Fibroblast of lung (primary cell): ENCODE data around the gene ADAD2. TPM values are rescaled to one million over a fixed set of nuclear protein-coding genes. Genes with fewer than 3 reads are reported as not detected.

Source experiments
- DNase-seq, 2 donors: peaks; one replicate each; pipeline versions ENCODE4 v3.0.0 to v3.0.0-alpha.2; 2010; ENCODE audit warnings: low read depth in 2 of 2
- H2AFZ ChIP-seq: 2 replicates; pipeline ENCODE4 v1.5.1; 2012; ENCODE audit warnings: low read length, control low read depth, inconsistent platforms
- H3K27ac ChIP-seq: 2 replicates; pipeline ENCODE4 v1.5.1; 2011; ENCODE audit warnings: low read length, control low read depth; ENCODE audit not compliant: insufficient read depth
- H3K27me3 ChIP-seq: 2 replicates; pipeline ENCODE4 v1.5.1; 2011; ENCODE audit warnings: mild to moderate bottlenecking, low read length; ENCODE audit not compliant: control insufficient read depth, insufficient read depth
- H3K36me3 ChIP-seq: 2 replicates; pipeline ENCODE4 v1.5.1; 2011; ENCODE audit warnings: low read length; ENCODE audit not compliant: control insufficient read depth, insufficient read depth
- H3K4me1 ChIP-seq: 2 replicates; pipeline ENCODE4 v1.5.1; 2011; ENCODE audit warnings: low read length; ENCODE audit not compliant: control insufficient read depth, insufficient read depth; ENCODE audit errors: extremely low read depth
- H3K4me2 ChIP-seq: 2 replicates; pipeline ENCODE4 v1.5.1; 2011; ENCODE audit warnings: low read length, control low read depth; ENCODE audit not compliant: insufficient read depth; ENCODE audit errors: extremely low read depth
- H3K4me3 ChIP-seq, 4 experiments: fragments of 200-600 bp in 1 of 4; sonication (generic) in 1 of 4; replicated peaks in 1 of 4; 2 replicates each; pipeline ENCODE4 v1.5.1; 2011 to 2016; ENCODE audit warnings: low read length in 4 of 4, low read depth in 3 of 4, mild to moderate bottlenecking in 3 of 4, control low read depth in 2 of 4, inconsistent platforms in 1 of 4, mixed read lengths in 1 of 4; ENCODE audit not compliant: insufficient read depth in 1 of 4; ENCODE audit errors: control extremely low read depth in 1 of 4
- H3K79me2 ChIP-seq: 2 replicates; pipeline ENCODE4 v1.5.1; 2012; ENCODE audit warnings: mild to moderate bottlenecking, low read length, inconsistent platforms; ENCODE audit not compliant: control insufficient read depth, insufficient read depth
- H3K9ac ChIP-seq: 2 replicates; pipeline ENCODE4 v1.5.1; 2011; ENCODE audit warnings: mild to moderate bottlenecking, low read length, control low read depth; ENCODE audit not compliant: insufficient read depth
- H3K9me3 ChIP-seq: 2 replicates; pipeline ENCODE4 v1.5.1; 2012; ENCODE audit warnings: low read depth, low read length; ENCODE audit not compliant: control insufficient read depth, insufficient read depth
- H4K20me1 ChIP-seq: 2 replicates; pipeline ENCODE4 v1.5.1; 2011; ENCODE audit warnings: low read length; ENCODE audit not compliant: control insufficient read depth, insufficient read depth; ENCODE audit errors: extremely low read depth
- EZH2 ChIP-seq: IDR thresholded peaks from 2 replicates; pipeline ENCODE4 v1.5.1; 2012; ENCODE audit warnings: low read length, control low read depth, mild to moderate bottlenecking; ENCODE audit errors: missing control alignments
- polyA plus RNA-seq, 2 donors: library from polyadenylated mRNA; depleted of rRNA in 1 of 2; stranded (reverse) in 1 of 2; unstranded in 1 of 2; fragments of >200 nt; gene quantifications; 2 replicates each; pipeline ENCODE4 v1.2.1, GENCODE V29; 2011 to 2012; ENCODE audit warnings: missing spikeins in 1 of 2
- total RNA-seq: library from RNA; depleted of rRNA; stranded (reverse); fragments of >200 nt; gene quantifications from 2 replicates; pipeline ENCODE4 v1.2.1, GENCODE V29; 2014
- TF ChIP-seq, protein P1 (sequence below), 2 donors: IDR thresholded peaks in 1 of 2; conservative IDR thresholded peaks in 1 of 2; 1 replicate in 1 of 2; 2 replicates in 1 of 2; pipeline ENCODE4 v1.5.1; 2011 to 2012; ENCODE audit warnings: low read length in 2 of 2, control low read depth in 1 of 2, inconsistent platforms in 1 of 2, low read depth in 1 of 2, mild to moderate bottlenecking in 1 of 2

The ADAD2 gene
- total and polyA plus RNA-seq, 2 donors (not counting 1 experiment from before 2014, with no cell fraction given): not detected

DNA sequence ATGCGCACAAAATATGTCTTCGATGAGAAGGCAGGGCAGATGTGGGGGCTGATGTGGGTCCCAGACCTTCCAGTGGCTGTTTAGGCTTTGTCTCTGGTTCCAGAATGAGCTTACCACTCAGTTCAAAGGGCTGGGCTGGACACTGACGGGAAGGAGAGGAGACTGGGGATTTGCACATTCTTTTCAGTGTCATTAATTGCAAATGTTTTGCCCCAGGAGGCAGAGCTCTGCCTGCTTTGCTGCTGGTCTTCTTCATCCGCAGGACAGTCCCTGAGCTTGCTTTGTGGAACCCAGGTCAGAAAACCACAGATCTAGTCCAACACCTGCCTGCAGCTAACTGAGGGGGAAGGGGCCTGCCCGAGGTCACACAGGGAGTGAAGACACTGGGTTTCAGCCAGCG, 28.0 kb downstream of the ADAD2 start:
- Histone ChIP-seq H4K20me1 (no peaks in the 10 kb centered on the region), H3K4me2 (no peak overlapping the region), H3K27ac (no peak overlapping the region), H2AFZ (no peak overlapping the region), H3K9ac (no peak overlapping the region), H3K27me3 (peaks cover 3% of the 10 kb centered on the region), H3K9me3 (no peaks in the 10 kb centered on the region), H3K79me2 (no peaks in the 10 kb centered on the region), H3K36me3 (no peaks in the 10 kb centered on the region), H3K4me3 (no peak overlapping the region), H3K4me1 (no peaks in the 10 kb centered on the region)
- no peak for DNase-seq
- TF ChIP-seq, protein P1, sequence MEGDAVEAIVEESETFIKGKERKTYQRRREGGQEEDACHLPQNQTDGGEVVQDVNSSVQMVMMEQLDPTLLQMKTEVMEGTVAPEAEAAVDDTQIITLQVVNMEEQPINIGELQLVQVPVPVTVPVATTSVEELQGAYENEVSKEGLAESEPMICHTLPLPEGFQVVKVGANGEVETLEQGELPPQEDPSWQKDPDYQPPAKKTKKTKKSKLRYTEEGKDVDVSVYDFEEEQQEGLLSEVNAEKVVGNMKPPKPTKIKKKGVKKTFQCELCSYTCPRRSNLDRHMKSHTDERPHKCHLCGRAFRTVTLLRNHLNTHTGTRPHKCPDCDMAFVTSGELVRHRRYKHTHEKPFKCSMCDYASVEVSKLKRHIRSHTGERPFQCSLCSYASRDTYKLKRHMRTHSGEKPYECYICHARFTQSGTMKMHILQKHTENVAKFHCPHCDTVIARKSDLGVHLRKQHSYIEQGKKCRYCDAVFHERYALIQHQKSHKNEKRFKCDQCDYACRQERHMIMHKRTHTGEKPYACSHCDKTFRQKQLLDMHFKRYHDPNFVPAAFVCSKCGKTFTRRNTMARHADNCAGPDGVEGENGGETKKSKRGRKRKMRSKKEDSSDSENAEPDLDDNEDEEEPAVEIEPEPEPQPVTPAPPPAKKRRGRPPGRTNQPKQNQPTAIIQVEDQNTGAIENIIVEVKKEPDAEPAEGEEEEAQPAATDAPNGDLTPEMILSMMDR (conservative IDR thresholded peaks at IDR 0.05 in 1 of 2, IDR thresholded peaks at IDR 0.05 in 1 of 2; ENCODE audit: low read depth in 1 of 2, low read length in 2 of 2): no peak
- no peak for TF ChIP-seq EZH2

GRCh38 chr16:84220851-84221250, 29.9 kb downstream of the ADAD2 start:
- Histone ChIP-seq H3K27ac (no peak overlapping the region), H3K4me1 (no peaks in the 10 kb centered on the region), H3K79me2 (no peaks in the 10 kb centered on the region), H3K4me2 (no peak overlapping the region), H3K27me3 (peaks cover 3% of the 10 kb centered on the region), H3K36me3 (no peaks in the 10 kb centered on the region), H3K9ac (no peak overlapping the region), H2AFZ (no peak overlapping the region), H4K20me1 (no peaks in the 10 kb centered on the region), H3K4me3 (no peak overlapping the region), H3K9me3 (no peaks in the 10 kb centered on the region)
- TF ChIP-seq, protein P1 (conservative IDR thresholded peaks at IDR 0.05 in 1 of 2, IDR thresholded peaks at IDR 0.05 in 1 of 2; ENCODE audit: low read depth in 1 of 2, low read length in 2 of 2): no peak
- no peak for TF ChIP-seq EZH2
- peak in 1 of 2 donors; percentile 67 for DNase-seq

GRCh38 chr16:84223456-84223855, 32.5 kb downstream of the ADAD2 start:
- no peak overlapping the region for H3K4me3 ChIP-seq
- TF ChIP-seq EZH2: no peak
- TF ChIP-seq, protein P1 (conservative IDR thresholded peaks at IDR 0.05 in 1 of 2, IDR thresholded peaks at IDR 0.05 in 1 of 2; ENCODE audit: low read depth in 1 of 2, low read length in 2 of 2): no peak
- no peak for DNase-seq

More at GRCh38 chr16:84223456-84223855, 32.5 kb downstream of the ADAD2 start:
- Histone ChIP-seq H3K4me2 (no peak overlapping the region), H3K27ac (no peak overlapping the region), H3K79me2 (no peaks in the 10 kb centered on the region), H3K36me3 (no peaks in the 10 kb centered on the region), H3K9ac (no peak overlapping the region), H4K20me1 (no peaks in the 10 kb centered on the region), H3K27me3 (peaks cover 3% of the 10 kb centered on the region), H2AFZ (no peak overlapping the region), H3K4me1 (peaks cover 6% of the 10 kb centered on the region), H3K9me3 (no peaks in the 10 kb centered on the region)
